ENCODE measurements around the gene RHOT2.

Gene RHOT2

GRCh38 chr16:708959-709358 is 41.0 kb downstream of the RHOT2 start:
- H3K9me2 ChIP-seq (ENCODE audit: low read depth, low read length): no peaks in the 10 kb centered on the region
- peaks cover 8% of the 10 kb centered on the region; the same call in 1 of the 2 replicates for H3K27me3 ChIP-seq (ENCODE audit: insufficient read depth, low read length)
- H3K36me3 ChIP-seq (ENCODE audit: insufficient read depth, low read length): no peaks in the 10 kb centered on the region
- H4K20me1 ChIP-seq (ENCODE audit: insufficient read depth, low read length): no peaks in the 10 kb centered on the region
- no peaks in the 10 kb centered on the region for H3K9me3 ChIP-seq (ENCODE audit: low read length)
- no peaks in the 10 kb centered on the region for H3F3A ChIP-seq (ENCODE audit: insufficient read depth, low read length)
- no peaks in the 10 kb centered on the region for H3K4me1 ChIP-seq (ENCODE audit: insufficient read depth, low read length, severe bottlenecking)
- no peak overlapping the region for H2AFZ ChIP-seq (ENCODE audit: low read length)
- no peak overlapping the region for H3K27ac ChIP-seq (ENCODE audit: low read depth, low read length, poor library complexity, severe bottlenecking)
- TF ChIP-seq EZH2 (IDR thresholded peaks at IDR 0.05; ENCODE audit: borderline replicate concordance, low read length) (no peak), CTCF (IDR thresholded peaks at IDR 0.05; ENCODE audit: low read length) (no peak)
- no peak overlapping the region for H3K9ac ChIP-seq (ENCODE audit: low read length)
- H3K79me2 ChIP-seq (ENCODE audit: insufficient read depth, low read length): no peaks in the 10 kb centered on the region
- H3K4me2 ChIP-seq (ENCODE audit: low read length): no peak overlapping the region
- H3K4me3 ChIP-seq (ENCODE audit: low read depth, low read length, poor library complexity, severe bottlenecking): no peak overlapping the region

GRCh38 chr16:709566-710499 is 41.9 kb downstream of the RHOT2 start:
- Histone ChIP-seq H3K4me2 (ENCODE audit: low read length) (no peak overlapping the region), H3F3A (ENCODE audit: insufficient read depth, low read length) (no peaks in the 10 kb centered on the region), H3K9me3 (ENCODE audit: low read length) (no peaks in the 10 kb centered on the region), H3K9me2 (ENCODE audit: low read depth, low read length) (no peaks in the 10 kb centered on the region), H3K79me2 (ENCODE audit: insufficient read depth, low read length) (no peaks in the 10 kb centered on the region), H4K20me1 (ENCODE audit: insufficient read depth, low read length) (no peaks in the 10 kb centered on the region), H3K4me1 (ENCODE audit: insufficient read depth, low read length, severe bottlenecking) (peaks cover 5% of the 10 kb centered on the region), H3K9ac (ENCODE audit: low read length) (no peak overlapping the region), H3K27me3 (ENCODE audit: insufficient read depth, low read length) (peaks cover 14% of the 10 kb centered on the region), H3K27ac (ENCODE audit: low read depth, low read length, poor library complexity, severe bottlenecking) (no peak overlapping the region), H3K36me3 (ENCODE audit: insufficient read depth, low read length) (no peaks in the 10 kb centered on the region), H2AFZ (ENCODE audit: low read length) (no peak overlapping the region), H3K4me3 (ENCODE audit: low read depth, low read length, poor library complexity, severe bottlenecking) (no peak overlapping the region)
- TF ChIP-seq EZH2 (IDR thresholded peaks at IDR 0.05; ENCODE audit: borderline replicate concordance, low read length) (no peak), CTCF (IDR thresholded peaks at IDR 0.05; ENCODE audit: low read length) (no peak)

- peaks cover 10% of the 10 kb centered on the region for H3K4me1 ChIP-seq (ENCODE audit: insufficient read depth, low read length, severe bottlenecking)
Measured at GRCh38 chr16:710500-711075, 42.7 kb downstream of the RHOT2 start.

More at GRCh38 chr16:710500-711075, 42.7 kb downstream of the RHOT2 start:
- no peak overlapping the region for H2AFZ ChIP-seq (ENCODE audit: low read length)
- H3K9me3 ChIP-seq (ENCODE audit: low read length): no peaks in the 10 kb centered on the region
- TF ChIP-seq EZH2 (IDR thresholded peaks at IDR 0.05; ENCODE audit: borderline replicate concordance, low read length) (no peak), CTCF (IDR thresholded peaks at IDR 0.05; ENCODE audit: low read length) (no peak)
- no peak overlapping the region for H3K4me3 ChIP-seq (ENCODE audit: low read depth, low read length, poor library complexity, severe bottlenecking)
- H4K20me1 ChIP-seq (ENCODE audit: insufficient read depth, low read length): no peaks in the 10 kb centered on the region
- H3K36me3 ChIP-seq (ENCODE audit: insufficient read depth, low read length): no peaks in the 10 kb centered on the region
- H3K27me3 ChIP-seq (ENCODE audit: insufficient read depth, low read length): peaks cover 14% of the 10 kb centered on the region
- no peaks in the 10 kb centered on the region for H3K9me2 ChIP-seq (ENCODE audit: low read depth, low read length)
- H3K27ac ChIP-seq (ENCODE audit: low read depth, low read length, poor library complexity, severe bottlenecking): no peak overlapping the region
- no peak overlapping the region for H3K9ac ChIP-seq (ENCODE audit: low read length)
- no peaks in the 10 kb centered on the region for H3F3A ChIP-seq (ENCODE audit: insufficient read depth, low read length)
- no peak overlapping the region for H3K4me2 ChIP-seq (ENCODE audit: low read length)
- H3K79me2 ChIP-seq (ENCODE audit: insufficient read depth, low read length): no peaks in the 10 kb centered on the region
